ENCODE data around the gene RGPD4.
"Not testable (repeated sequence)": the region's sequence is repeated elsewhere in the genome, so short reads cannot be mapped to it uniquely, and the experiment has no call there.

Gene RGPD4
- total RNA-seq = 0.17 to 0.60 reads per million in 2 experiments

DNA sequence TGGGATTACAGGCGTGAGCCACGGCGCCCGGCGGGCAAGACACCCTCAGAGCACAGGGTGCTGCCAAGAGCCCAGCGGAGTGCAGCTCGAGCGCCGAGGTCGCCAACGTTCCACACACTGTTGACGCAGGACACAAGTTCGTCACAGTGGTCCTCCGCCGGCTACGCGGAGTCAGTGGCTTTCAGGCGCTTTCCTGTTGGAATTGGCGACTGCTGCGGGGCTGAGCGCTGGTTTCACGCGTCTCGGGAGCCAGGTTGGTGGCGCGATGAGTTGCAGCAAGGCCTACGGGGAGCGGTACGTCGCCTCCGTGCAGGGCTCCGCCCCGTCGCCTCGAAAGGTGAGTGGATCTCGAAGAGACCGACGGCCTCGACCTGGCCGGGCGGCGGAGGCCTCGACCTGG is at the start of gene RGPD4:
Gene RGPD4, plus strand, starts transcription at position 144 of the 400 bp plus-strand sequence. Its CDS starts 122 bp downstream, at position 266.
- not testable (repeated sequence) for DNase-seq (ENCODE audit: low read depth)

GRCh38 chr2:107777974-107778373 is 48.7 kb upstream of the RGPD4 start:
- DNase-seq (ENCODE audit: low read depth) = no peak

DNA sequence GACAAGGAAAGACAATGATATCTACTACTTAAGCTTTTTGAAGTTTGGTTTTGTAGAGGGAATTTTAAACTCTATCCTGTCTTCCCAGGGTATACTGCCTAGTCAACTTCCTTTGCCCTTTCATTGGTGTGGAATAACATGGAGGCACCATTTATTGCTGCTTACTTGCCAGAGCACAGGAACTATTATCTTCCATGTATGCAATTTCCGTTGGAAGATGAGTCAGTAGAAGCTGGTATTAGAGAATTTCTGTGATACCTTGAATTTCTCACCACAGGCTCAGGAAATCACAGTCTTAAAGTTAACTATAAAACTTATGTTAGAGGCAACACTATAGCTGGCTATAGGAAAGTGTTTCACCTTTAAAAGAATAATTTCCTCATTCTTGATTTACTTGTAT is 40.9 kb upstream of the RGPD4 start:
- DNase-seq (ENCODE audit: low read depth) = no peak

- DNase-seq (ENCODE audit: low read depth) = no peak
These were observed 35.9 kb upstream of the RGPD4 start for GRCh38 chr2:107790837-107791236.

DNA sequence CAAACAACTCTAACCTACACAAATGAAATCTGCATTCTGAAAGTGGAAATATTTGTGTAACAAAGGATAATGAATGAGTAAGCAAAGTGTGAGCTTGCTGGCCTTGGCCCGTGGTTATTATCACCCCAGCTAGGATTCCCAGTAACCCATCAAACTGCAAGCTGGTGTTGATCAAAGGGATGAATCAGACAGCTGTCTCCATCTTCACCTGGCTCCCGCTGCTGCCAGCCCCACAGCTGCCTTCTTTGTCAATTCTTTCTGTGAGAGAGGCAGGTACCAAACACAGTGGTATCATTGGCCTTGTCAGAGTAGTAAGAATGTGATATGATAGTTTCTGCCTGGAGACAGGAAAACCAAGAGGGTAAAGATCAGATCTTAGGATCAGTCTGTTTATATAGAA is 25.2 kb upstream of the RGPD4 start:
- DNase-seq (ENCODE audit: low read depth) = no peak

- DNase-seq (ENCODE audit: low read depth) = no peak
These were observed 21.8 kb upstream of the RGPD4 start for GRCh38 chr2:107804608-107805498.

- DNase-seq (ENCODE audit: low read depth) = no peak
These were observed 19.8 kb upstream of the RGPD4 start for GRCh38 chr2:107806901-107807300.

DNA sequence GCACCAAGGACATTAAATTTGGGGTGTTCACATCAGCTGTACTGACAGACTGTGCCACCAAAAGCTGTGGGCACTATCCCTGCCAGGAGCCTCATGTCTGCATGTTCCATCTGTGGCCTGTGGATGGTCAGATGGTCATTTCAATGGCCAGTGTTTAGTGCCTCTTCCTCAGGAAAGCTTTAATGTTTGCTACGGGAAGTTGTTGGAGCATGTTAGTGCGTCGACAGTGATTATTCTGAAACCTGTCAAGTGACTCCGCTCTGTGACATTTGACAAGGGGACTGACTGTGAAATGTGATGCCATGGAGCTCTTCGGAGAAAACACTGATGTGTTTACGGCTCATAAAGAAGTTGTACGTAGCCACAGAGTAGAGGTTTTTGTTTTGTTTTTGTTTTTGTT is 18.7 kb upstream of the RGPD4 start:
- no peak for DNase-seq (ENCODE audit: low read depth)

GRCh38 chr2:107808959-107809358 is 17.7 kb upstream of the RGPD4 start:
- DNase-seq (ENCODE audit: low read depth) = no peak

DNA sequence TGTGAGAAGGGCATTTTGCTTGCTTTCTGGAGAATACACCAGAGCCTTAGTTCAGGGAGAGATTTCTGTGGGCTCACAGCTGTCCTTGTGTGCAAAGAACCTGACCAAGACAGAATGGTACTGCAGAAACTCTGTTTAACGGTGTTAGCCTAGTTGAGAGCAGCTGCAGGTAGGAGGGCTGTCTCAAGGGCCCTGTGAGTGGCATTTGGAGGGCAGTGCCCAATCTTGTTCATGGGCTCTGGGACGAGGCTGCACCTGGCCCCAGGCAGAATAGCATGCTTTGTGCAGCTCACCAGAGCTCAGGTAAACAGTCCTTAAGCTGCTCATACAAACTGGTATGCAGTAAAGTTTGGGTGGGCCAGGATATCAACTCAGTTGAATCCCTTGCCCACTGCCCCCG is 16.9 kb upstream of the RGPD4 start:
- DNase-seq (ENCODE audit: low read depth) = no peak

DNA sequence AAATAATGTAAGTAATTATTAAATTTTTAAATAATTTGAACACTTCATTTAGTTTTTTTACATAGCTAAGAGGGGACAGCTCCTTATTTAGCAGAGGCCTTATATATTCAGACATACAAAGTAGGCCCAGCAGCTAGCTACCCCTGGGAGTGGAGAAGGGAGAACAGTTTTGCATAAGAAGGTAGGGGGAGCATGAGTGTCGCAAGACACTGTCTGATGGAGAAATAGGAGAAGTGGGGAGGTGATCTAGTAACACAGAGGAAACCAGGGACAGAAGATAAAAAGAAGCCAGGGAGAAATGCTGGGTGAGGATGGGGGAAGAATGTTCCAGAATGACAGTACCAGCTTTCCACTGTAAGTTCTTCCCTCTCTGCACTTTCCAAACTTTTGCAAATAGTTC is 16.0 kb upstream of the RGPD4 start:
- no peak for DNase-seq (ENCODE audit: low read depth)

DNA sequence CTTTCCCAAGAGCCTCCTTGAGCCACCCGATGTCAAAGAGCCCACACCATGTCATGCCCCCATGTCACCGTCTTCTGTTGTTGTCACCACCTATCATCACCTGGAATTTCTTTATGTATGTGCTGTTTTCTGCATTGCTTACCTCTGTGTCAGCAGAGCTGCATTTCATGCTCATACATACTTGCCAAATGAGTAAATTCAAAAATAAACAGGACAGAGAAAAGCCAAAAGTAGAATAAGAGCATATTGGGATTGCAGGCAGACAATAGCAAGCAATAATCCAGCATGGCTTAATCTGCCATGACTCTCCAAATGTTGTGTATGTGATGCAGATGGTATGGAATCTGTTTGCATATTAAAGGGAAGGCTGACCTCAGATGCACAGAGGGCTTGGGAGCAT is 15.3 kb upstream of the RGPD4 start:
- DNase-seq (ENCODE audit: low read depth) = no peak

GRCh38 chr2:107812006-107812405 is 14.7 kb upstream of the RGPD4 start:
- DNase-seq (ENCODE audit: low read depth) = no peak

- DNase-seq (ENCODE audit: low read depth) = no peak
These were observed 9.3 kb upstream of the RGPD4 start for GRCh38 chr2:107817378-107817777.

GRCh38 chr2:107822302-107822701 is 4.4 kb upstream of the RGPD4 start:
- DNase-seq (ENCODE audit: low read depth) = no peak

- DNase-seq (ENCODE audit: low read depth) = no peak
These were observed 2.1 kb upstream of the RGPD4 start for GRCh38 chr2:107824451-107825205.

DNA sequence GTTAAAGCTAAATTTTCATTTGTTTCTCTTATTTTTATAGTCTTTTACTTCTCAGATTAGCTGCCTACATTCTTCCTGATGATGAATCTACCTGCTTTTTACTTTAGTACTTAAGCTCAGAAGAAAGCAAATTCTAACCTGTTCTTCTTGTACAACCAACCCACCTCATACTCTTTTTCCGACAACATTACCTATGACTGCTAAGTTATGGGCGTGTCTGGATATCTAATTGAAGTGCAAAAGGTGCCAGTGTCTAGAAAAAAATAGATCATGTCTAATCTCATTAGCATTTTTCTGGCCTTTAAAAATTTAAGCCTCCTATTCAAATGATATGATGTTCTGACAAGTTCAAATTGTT is 1.5 kb upstream of the RGPD4 start:
- DNase-seq (ENCODE audit: low read depth) = no peak

- not testable (repeated sequence) for DNase-seq (ENCODE audit: low read depth)
These were observed 2.8 kb downstream of the RGPD4 start for GRCh38 chr2:107829514-107829913.

- DNase-seq (ENCODE audit: low read depth) = not testable (repeated sequence)
These were observed 6.5 kb downstream of the RGPD4 start for GRCh38 chr2:107833152-107833551.

- not testable (repeated sequence) for DNase-seq (ENCODE audit: low read depth)
These were observed 6.9 kb downstream of the RGPD4 start for GRCh38 chr2:107833618-107834017.

DNA sequence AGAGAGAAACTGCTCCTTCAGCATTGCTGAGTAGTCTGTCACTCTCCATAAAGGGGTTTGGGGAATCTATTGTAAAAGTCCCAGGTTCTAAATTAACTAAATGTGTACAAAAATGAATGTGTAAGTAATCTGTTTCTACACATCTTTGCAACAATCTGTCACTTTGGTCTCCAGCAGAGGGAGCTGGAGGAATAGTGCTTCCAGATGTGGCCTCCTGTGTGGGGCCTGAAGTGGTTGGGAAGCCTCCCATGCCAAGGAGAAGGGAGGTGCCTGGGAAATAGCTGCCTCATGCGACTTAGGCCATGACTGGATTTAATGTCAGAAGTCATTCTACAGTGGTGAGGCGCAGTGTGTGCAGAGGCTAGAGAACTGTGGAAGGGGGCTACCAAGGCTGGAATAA is 89.4 kb downstream of the RGPD4 start:
- not testable (repeated sequence) for DNase-seq (ENCODE audit: low read depth)

DNA sequence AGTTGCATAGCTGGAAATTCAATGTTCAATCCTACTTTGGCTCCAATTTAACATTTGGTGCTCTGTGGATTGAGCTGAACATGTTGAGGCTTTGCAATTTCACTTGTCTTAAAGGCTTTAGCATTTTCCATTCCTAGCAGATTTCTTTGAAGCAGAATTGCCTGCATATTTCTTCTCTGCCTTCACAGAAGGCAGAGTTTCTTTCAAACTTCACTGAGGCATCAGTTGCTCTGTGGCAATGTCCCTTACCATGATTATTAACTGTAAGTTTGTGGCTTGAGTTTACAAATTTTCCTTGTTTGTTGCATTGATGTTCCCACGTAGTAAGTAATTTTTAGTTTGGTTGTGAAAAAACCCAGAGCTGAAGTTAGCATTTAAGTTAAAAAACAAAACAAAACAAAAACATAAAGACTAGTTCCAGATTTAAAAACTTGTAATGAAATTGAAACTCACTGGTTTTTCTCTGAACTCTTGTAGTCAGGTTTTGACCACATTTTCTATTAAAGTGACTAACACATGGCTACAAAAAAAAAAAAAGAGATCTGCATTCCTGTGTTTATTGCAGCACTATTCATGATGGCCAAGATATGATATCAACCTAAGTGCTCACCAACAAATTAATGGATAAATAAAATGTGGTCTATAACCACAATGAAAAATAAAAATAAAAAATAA is 90.1 kb downstream of the RGPD4 start:
- DNase-seq (ENCODE audit: low read depth) = not testable (repeated sequence)

Measured in T follicular helper cell (primary cell).